GM19193 (cell line): ENCODE results near the gene SFMBT2.
A peak's percentile ranks its signal among the peaks of the same experiment; 100 is the strongest.

Source experiments
- POLR2A ChIP-seq: IDR thresholded peaks from 4 replicates; pipeline ENCODE4 v1.6.1; 2011; ENCODE audit not compliant: insufficient read depth, insufficient read length; ENCODE audit errors: extremely low read depth

The SFMBT2 gene

DNA sequence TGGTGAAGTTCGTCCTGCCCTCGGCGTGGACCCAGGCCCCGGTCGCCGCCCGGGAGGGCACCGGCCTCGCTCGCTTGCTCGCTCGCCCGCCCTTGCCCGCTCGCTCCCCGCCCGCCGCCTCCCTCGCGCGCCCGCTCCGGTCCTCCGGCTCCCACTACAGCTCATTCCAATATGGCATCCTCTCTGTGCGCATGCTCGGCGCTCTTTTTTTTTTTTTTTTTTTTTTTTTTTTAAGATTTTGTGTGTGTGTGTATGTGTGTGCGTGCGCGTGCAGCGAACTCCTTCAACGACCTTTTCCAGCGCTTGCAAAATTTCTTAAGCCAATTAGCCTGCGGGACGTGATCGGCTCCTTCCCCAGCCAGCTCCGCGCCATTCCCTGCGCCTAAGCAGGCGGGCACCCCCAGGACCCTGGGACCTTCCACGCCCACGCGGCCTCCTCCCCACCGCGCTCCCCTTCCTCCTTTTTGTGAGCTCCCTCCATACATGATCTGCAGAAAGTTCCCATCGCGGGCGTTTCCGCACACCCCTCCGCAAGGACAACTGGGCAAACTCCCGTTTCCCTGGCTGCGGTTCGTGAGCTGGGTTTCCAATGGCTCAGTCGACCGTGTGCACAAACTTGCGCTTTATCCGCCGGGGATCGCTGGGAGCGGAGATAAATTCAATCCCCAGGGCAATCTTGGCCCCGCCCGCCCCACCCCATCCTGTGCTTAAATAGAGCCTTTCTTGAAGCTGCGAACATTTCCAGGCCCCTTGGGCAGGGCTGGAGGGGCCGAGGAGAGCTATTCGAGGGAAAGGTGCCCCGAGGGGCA, at the start of gene SFMBT2:
TSS of gene SFMBT2 (minus strand) at position 173 of the 809 bp plus-strand sequence. CDS start 29,136 bp downstream, outside the sequence.
- TF ChIP-seq POLR2A: peak; percentile 52

- no peak for TF ChIP-seq POLR2A
Observed at GRCh38 chr10:7460006-7460405, 49.2 kb upstream of the SFMBT2 start.

DNA sequence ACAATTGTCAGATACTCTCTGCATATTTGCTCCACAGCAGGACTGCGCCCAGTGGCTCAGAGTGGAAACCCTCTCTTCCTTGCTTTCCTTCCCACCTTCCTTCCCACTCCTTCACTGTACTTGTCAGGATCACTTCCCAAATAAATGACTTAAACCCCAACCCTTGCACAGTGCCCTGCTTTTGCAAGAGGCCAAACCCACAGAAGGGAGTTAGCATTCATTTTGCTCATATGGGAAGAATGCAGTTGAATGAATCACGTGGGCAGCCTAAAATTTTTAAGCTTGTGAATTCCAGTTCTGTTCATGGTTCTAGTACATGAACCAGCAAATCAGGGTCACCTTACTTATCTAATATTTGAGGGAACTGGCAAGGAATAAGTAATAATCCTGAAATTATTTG, 47.7 kb upstream of the SFMBT2 start:
- TF ChIP-seq POLR2A: no peak

DNA sequence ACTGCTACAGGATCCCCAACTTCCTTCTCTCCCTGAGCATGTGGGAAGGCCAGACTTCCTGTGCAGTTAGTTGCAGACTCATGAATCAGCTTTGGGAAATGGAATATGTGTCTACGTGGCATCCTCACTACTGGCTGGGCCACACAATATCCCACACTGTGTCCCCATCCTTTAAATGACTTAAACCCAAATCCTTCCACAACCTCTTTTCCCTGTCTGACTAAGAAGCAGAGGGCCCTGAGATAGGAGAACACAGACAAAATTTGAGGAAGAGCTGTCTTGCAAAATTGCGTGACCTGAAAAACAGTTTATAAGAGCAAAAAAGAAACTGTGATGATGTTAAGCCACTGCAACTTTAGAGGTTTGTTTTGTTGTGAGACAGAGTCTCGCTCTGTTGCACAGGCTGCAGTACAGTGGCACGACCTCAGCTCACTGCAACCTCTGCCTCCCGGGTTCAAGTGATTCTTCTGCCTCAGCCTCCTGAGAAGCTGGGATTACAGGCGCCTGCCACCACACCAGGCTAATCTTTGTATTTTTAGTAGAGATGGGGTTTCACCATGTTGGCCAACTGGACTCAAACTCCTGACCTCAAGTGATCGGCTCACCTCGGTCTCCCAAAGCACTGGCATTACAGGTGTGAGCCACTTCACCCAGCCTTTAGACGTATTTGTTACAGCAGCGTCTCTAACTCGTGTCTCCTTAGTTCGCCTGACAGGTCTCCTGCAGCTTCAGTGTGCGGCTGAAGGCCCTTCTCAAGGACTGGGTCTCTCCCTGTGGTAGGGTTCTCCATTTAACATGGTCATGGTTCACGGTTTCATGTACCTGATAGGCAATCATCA, 46.9 kb upstream of the SFMBT2 start:
- no peak for TF ChIP-seq POLR2A

GRCh38 chr10:7449063-7449695, 38.3 kb upstream of the SFMBT2 start:
- TF ChIP-seq POLR2A: no peak

DNA sequence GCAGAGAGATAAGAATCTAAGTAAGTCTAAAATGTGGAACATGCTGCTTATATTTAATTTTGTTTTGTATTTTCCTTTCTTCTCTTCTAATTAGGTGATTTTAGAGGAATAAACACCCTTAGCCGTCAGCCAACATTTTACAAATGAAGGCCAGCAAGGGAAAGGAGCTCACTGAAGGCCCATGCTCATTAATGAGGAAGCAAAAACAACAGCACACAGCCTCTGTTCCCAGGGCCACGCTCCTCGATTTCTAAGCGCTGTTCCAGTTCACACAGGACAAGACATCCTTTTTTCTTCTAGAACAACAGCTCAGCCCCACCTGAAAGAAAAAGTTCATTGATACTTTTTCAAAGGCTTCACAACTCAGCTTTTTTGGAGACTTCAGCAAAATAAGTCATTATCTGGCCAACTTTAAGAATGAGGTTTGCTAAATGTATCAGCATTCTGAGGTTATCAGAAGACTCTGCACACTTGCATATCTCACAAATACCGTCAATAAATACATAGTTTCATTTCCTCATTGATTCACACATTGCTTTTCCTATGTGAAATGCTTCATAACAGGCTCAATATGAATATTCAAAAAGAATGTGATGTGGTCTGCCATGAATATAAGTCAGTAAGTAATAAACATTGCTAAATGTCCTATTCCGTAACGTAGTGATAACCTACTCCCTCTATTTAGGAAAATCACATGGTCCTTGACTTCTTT, 34.8 kb upstream of the SFMBT2 start:
- TF ChIP-seq POLR2A: no peak

DNA sequence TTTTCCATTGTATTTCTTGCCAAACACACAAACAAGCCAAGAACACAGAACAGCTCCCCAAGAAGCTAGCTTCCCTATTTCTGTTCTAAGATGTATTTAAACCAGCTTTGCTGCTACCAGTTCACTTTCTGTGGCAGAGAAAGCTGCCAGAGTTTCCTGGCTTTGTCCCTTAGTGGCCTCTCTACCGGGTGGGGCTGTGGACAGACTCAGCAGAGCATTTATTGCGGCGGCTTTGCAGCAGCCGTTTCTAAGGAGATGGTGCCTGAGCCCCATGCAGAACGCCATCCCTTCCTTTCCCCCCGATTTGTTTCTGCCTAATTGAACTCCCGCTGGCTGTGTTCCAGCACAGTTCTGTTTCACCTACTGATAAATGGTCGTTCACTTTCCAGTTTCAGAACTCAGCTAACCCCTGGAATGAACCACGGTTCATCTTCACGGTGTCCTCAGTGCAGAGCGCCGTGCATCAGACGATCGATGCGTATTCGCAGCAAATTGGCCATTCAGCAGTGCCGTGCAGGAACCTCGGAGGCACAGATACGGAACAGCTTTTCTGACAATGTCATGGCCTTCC, 33.8 kb upstream of the SFMBT2 start:
- TF ChIP-seq POLR2A: no peak

DNA sequence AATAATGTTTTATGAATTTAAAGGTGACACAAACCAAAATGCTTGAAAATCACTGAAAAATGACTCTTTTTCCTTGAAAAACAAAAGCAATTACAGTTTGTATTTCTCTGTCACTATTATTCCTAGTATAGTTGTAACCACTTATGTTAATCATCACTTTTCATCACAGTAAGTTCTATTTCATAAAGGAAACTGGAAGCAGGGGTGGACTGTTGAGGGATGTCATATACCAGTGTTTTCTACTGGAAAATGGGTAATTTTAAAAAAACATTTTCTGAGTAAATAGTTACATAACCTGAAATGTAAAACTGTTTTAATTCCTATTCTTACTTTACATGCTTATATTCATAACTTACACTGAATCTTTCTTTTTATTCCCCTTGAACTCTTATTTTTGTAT, 32.2 kb upstream of the SFMBT2 start:
- no peak for TF ChIP-seq POLR2A

DNA sequence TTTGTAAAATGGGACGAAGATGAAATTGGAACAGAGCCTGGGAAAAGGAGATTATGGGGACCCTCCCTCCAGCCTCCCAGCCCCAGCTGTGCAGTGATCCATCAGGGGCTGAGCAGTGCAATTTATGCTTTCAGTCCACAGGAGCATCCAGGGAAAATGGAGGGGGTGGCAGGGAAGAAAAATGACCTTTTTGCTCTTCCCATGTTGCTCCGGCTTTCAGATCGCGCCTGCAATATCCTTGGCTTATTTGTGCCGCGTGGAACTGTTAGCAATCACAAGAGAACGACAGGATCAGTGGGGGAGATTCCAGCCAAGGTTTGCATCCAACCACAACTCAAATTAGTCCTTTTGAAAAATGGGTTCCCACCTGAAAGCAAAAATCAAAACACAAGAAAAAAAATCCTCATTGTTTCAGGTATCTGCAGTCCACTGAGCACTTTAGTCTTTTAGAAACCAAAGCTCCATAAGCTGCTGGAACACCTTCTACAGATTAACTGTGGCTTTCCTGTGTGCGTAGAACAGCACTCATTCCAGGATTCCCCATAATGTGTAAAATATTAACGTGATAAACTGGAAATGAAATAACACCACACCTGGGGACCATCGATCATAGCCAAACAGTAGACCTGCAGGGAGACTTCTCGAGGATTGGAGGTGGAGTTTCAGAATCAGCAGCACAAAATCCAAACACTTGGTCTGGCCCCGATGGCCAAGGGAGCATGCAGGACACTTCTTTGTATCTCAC, 30.7 kb upstream of the SFMBT2 start:
- TF ChIP-seq POLR2A: no peak

DNA sequence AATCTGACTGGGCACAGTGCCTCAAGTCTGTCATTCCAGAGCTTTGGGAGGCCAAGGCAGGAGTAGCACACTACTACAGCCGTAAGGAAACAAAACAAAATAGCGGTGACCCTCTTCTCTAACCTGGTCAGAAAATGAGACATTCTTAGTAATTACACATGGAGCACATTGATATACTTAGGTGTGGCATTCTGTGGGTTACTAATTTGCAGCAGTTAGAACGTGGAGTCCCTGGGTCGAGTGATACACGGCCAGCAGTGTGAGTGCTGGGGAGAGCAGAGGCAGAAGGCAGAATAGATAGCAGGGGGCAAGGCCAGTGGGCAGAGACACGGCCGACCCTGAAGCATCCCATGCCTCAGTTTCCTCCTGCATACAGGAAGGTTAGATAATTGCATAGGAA, 28.9 kb upstream of the SFMBT2 start:
- no peak for TF ChIP-seq POLR2A

DNA sequence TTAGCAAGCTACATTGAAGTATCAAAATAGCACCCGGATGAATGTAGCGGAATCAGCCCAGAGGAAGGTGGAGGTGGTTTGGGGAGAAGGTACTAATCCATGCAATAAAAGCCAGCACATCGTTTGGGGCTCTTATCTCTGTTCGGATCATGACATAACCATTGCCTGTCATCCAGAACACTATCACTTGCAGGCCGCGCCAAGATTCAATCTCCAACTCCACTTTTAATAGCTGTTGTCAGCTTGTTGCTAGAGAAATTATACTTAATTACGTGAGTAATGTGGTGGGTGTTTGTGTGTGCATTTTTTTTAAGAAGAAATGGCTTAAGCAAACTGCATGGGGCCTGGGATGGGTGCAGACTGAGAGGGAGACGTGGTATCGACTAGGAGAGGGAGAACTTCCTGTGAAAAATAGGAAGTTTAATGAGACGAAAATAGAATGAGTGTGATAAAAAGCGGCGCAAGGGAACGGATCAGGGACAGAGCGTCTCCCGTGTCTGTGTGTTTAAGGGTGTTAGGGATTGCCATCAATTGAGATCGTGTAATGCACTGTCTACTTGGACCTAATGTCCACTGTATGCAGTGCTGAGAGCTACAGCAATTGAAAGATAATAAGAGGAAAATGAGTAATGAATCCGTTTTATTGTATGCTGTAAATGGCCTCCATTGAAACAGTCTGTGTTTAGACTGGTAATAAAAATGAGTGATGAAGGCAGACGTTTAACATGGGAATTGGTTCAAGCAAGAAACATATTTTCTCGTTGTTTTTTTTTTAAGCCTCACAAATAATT, 27.6 kb upstream of the SFMBT2 start:
- TF ChIP-seq POLR2A: no peak

- no peak for TF ChIP-seq POLR2A
Observed at GRCh38 chr10:7436490-7437100, 25.8 kb upstream of the SFMBT2 start.

DNA sequence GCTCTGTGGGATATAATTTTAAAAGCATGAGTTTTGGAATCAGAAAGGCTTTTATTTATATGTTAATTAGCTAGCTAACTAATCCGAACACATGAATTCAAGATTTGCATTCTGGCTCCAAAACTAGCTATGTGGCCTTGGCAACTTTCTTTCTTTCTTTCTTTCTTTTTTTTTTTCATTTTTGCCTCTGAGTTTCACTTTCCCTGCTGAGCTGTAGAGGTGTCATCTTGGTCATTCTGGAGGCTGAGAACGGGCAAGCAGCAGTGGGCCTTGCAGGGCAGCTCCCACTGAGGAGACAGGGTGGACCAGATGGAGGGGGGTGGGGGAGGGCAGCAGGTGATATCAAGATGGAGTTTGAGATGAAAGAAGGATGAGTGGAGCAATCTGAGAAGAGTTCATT, 24.8 kb upstream of the SFMBT2 start:
- no peak for TF ChIP-seq POLR2A
